PC-3 (cell line): ENCODE measurements around the gene PRODH.

Source experiments
- CTCF ChIP-seq: fragments of 300-600 bp; sonication (generic); conservative IDR thresholded peaks from 2 replicates; pipeline ENCODE4 v1.5.1; 2017; ENCODE audit warnings: antibody characterized with exemption, low read depth, mild to moderate bottlenecking, low read length
- EZH2 ChIP-seq: fragments of 300-600 bp; sonication (generic); IDR thresholded peaks from one replicate; pipeline ENCODE4 v1.6.1; 2017; ENCODE audit warnings: antibody characterized with exemption, mild to moderate bottlenecking, low read length; ENCODE audit not compliant: unreplicated experiment
- EZH2phosphoT487 ChIP-seq: fragments of 300-600 bp; sonication (generic); IDR thresholded peaks from 2 replicates; pipeline ENCODE4 v1.6.1; 2018; ENCODE audit warnings: mild to moderate bottlenecking, antibody characterized with exemption, low read length, borderline replicate concordance

- TF ChIP-seq CTCF (no peak), EZH2 (no peak), EZH2phosphoT487 (no peak)
Measured at GRCh38 chr22:18929459-18929858, 6.6 kb downstream of the PRODH start.
